Endothelial cell of umbilical vein (primary cell): ENCODE data around the gene NOP10. TPM values are rescaled to one million over a fixed set of nuclear protein-coding genes. Genes with fewer than 3 reads are reported as not detected.

Source experiments
- BruUV-seq: library from RNA; stranded (reverse); fragments of 400-500 nt; replicated peaks from 2 replicates; lab custom pipeline; 2021; lab: Mats Ljungman, UMichigan
- CTCF ChIA-PET: fragments of 300-600, 350-600 bp; sonication (Branson Sonifier 250); formaldehyde crosslinking; loops from one replicate; lab custom pipeline; 2021; ENCODE audit warnings: antibody characterized with exemption, inconsistent platforms; lab: Charles Lee
- POLR2A ChIA-PET: fragments of 300-600, 350-600 bp; sonication (Branson Sonifier 250); formaldehyde crosslinking; loops from one replicate; lab custom pipeline; 2021; ENCODE audit warnings: antibody characterized with exemption, inconsistent platforms; lab: Charles Lee
- DNase-seq: peaks from one replicate; pipeline ENCODE4 v3.0.0-alpha.2; 2011; ENCODE audit warnings: low read depth, low spot score
- FAIRE-seq: peaks from 2 replicates; lab custom pipeline; 2011; peaks lifted over from hg19 to GRCh38; lab: Jason Lieb, UNC
- H2AFZ ChIP-seq: 2 replicates; pipeline ENCODE4 v1.6.0; 2012; ENCODE audit warnings: low read depth, low read length, control low read depth, inconsistent platforms
- H3K27ac ChIP-seq: 2 replicates; pipeline ENCODE4 v1.5.1; 2011; ENCODE audit warnings: low read depth, mild to moderate bottlenecking, control low read depth, low read length, moderate library complexity; ENCODE audit not compliant: insufficient read depth
- H3K27me3 ChIP-seq, 2 experiments: 2 replicates each; pipeline versions ENCODE4 v1.6.0 to v1.6.1; 2011; ENCODE audit warnings: low read length in 2 of 2, mixed read lengths in 1 of 2; ENCODE audit not compliant: control insufficient read depth in 2 of 2, insufficient read depth in 2 of 2
- H3K36me3 ChIP-seq, 2 experiments: 2 replicates in 1 of 2; 3 replicates in 1 of 2; pipeline ENCODE4 v1.5.1; 2011; ENCODE audit warnings: low read length in 2 of 2, mild to moderate bottlenecking in 1 of 2, moderate library complexity in 1 of 2; ENCODE audit not compliant: control insufficient read depth in 2 of 2, insufficient read depth in 2 of 2; ENCODE audit errors: extremely low read depth in 1 of 2
- H3K4me1 ChIP-seq: 3 replicates; pipeline ENCODE4 v1.5.1; 2011; ENCODE audit warnings: mild to moderate bottlenecking, low read length; ENCODE audit not compliant: control insufficient read depth, insufficient read depth; ENCODE audit errors: extremely low read depth
- H3K4me2 ChIP-seq: 2 replicates; pipeline ENCODE4 v1.6.1; 2011; ENCODE audit warnings: low read length, control low read depth, mixed read lengths; ENCODE audit not compliant: insufficient read depth
- H3K4me3 ChIP-seq, 3 experiments: fragments of 200-600 bp in 1 of 3; sonication (generic), shearing (Covaris generic) in 1 of 3; replicated peaks in 1 of 3; 2 replicates each; pipeline ENCODE4 v1.5.1; 2011 to 2016; ENCODE audit warnings: control low read depth in 3 of 3, low read length in 3 of 3, mild to moderate bottlenecking in 2 of 3, inconsistent platforms in 1 of 3, low read depth in 1 of 3, moderate library complexity in 1 of 3; ENCODE audit not compliant: insufficient read depth in 1 of 3
- H3K79me2 ChIP-seq: 2 replicates; pipeline ENCODE4 v1.6.0; 2012; ENCODE audit warnings: low read length, inconsistent platforms; ENCODE audit not compliant: control insufficient read depth, insufficient read depth
- H3K9ac ChIP-seq: replicated peaks from 2 replicates; pipeline ENCODE3; 2011; ENCODE audit warnings: low read length, control low read depth; ENCODE audit not compliant: insufficient read depth; ENCODE audit errors: extremely low read depth
- H3K9me1 ChIP-seq: replicated peaks from 3 replicates; pipeline ENCODE4 v1.6.0; 2011; ENCODE audit warnings: mild to moderate bottlenecking, low read length; ENCODE audit not compliant: control insufficient read depth, insufficient read depth; ENCODE audit errors: extremely low read depth
- H3K9me3 ChIP-seq: replicated peaks from 2 replicates; pipeline ENCODE4 v1.5.1; 2012; ENCODE audit warnings: low read length, inconsistent platforms; ENCODE audit not compliant: control insufficient read depth, insufficient read depth
- H4K20me1 ChIP-seq: replicated peaks from 2 replicates; pipeline ENCODE3; 2011; ENCODE audit warnings: mild to moderate bottlenecking, low read length; ENCODE audit not compliant: control insufficient read depth, insufficient read depth; ENCODE audit errors: extremely low read depth
- FOS ChIP-seq: IDR thresholded peaks from 2 replicates; pipeline ENCODE4 v1.6.1; 2011; ENCODE audit warnings: mild to moderate bottlenecking, low read length, moderate library complexity, borderline replicate concordance; ENCODE audit not compliant: insufficient read depth
- JUN ChIP-seq: IDR thresholded peaks from 2 replicates; pipeline ENCODE4 v1.6.1; 2011; ENCODE audit warnings: borderline replicate concordance, low read depth; ENCODE audit not compliant: insufficient read length, insufficient read depth
- POLR2A ChIP-seq: IDR thresholded peaks from 2 replicates; pipeline ENCODE4 v1.6.1; 2012; ENCODE audit warnings: low read depth, mild to moderate bottlenecking, control low read depth, low read length
- POLR2AphosphoS5 ChIP-seq: IDR thresholded peaks from 2 replicates; pipeline ENCODE4 v1.6.1; 2012; ENCODE audit warnings: low read depth, mild to moderate bottlenecking, control low read depth, low read length, moderate library complexity; ENCODE audit not compliant: insufficient read depth
- dilution Hi-C: fragments of 300-500 bp; cut with MboI; formaldehyde crosslinking; loops from one replicate; pipeline ENCODE4 v1.15.0; 2019; ENCODE audit warnings: low sequenced_read_pairs; ENCODE audit not compliant: extremely low pct_ligation_motif_present
- intact Hi-C: fragments of 100-400 bp; cut with micrococcal nuclease; formaldehyde crosslinking; loops from one replicate; pipeline ENCODE4 v1.10.0; 2022
- polyA plus RNA-seq, 4 experiments: library from polyadenylated mRNA; depleted of rRNA in 3 of 4; stranded (reverse) in 3 of 4; unstranded in 1 of 4; fragments of >200 nt; gene quantifications; 2 replicates each; pipeline versions ENCODE4 v1.2.1 to v1.2.3, GENCODE V29; 2011 to 2012; ENCODE audit warnings: missing spikeins in 1 of 4
- total RNA-seq: library from RNA; stranded (reverse); gene quantifications from 2 replicates; pipeline ENCODE4 v1.2.3, GENCODE V29; 2021
- TF ChIP-seq, protein P1 (sequence below), 2 donors: IDR thresholded peaks; 1 replicate in 1 of 2; 2 replicates in 1 of 2; pipeline ENCODE4 v1.5.1; 2011; ENCODE audit warnings: low read length in 2 of 2, mild to moderate bottlenecking in 2 of 2, moderate library complexity in 2 of 2, control low read depth in 1 of 2, inconsistent platforms in 1 of 2, low read depth in 1 of 2; ENCODE audit not compliant: insufficient read depth in 1 of 2; ENCODE audit errors: extremely low read depth in 1 of 2
- TF ChIP-seq, protein P2 (sequence below): IDR thresholded peaks from 2 replicates; pipeline ENCODE4 v1.6.1; 2011; ENCODE audit not compliant: insufficient read depth, insufficient read length

The NOP10 gene
- total and polyA plus RNA-seq, 2 donors (not counting 3 experiments of a cell fraction or from before 2014, with no cell fraction given): 225 to 710 TPM

DNA sequence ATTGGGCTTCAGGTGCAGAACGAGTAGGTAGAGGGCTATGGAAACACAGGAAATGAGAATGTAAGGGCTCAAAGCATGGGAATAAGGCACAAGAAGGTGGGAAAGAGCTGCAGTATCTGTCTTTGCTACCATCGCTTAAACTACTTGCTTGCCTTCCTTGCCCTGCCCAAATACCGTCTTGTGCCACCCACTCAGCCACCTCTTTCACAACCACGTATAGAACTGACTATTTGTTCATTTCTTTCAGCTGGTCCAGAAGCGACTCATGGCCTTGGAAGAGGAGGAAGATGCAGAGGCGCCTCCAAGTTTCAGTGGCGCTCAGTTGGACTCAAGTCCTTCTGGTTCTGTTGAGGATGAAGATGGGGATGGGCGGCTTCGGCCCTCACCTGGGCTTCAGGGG is 12.3 kb upstream of the NOP10 start:
- no peak overlapping the region for H3K9ac ChIP-seq
- CTCF ChIA-PET: interaction anchor here (0.7 to 3.2 kb wide), 3 partner anchors 12 to 233 kb away, joined by 3 to 16 read pairs (median 4); partner anchors contain the start of genes LPCAT4 and SLC12A6
- TF ChIP-seq, protein P1, sequence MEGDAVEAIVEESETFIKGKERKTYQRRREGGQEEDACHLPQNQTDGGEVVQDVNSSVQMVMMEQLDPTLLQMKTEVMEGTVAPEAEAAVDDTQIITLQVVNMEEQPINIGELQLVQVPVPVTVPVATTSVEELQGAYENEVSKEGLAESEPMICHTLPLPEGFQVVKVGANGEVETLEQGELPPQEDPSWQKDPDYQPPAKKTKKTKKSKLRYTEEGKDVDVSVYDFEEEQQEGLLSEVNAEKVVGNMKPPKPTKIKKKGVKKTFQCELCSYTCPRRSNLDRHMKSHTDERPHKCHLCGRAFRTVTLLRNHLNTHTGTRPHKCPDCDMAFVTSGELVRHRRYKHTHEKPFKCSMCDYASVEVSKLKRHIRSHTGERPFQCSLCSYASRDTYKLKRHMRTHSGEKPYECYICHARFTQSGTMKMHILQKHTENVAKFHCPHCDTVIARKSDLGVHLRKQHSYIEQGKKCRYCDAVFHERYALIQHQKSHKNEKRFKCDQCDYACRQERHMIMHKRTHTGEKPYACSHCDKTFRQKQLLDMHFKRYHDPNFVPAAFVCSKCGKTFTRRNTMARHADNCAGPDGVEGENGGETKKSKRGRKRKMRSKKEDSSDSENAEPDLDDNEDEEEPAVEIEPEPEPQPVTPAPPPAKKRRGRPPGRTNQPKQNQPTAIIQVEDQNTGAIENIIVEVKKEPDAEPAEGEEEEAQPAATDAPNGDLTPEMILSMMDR (IDR thresholded peaks at IDR 0.05; ENCODE audit: extremely low read depth in 1 of 2, insufficient read depth in 1 of 2, low read depth in 1 of 2, low read length in 2 of 2): no peak
- TF ChIP-seq JUN: no peak
- no peak for TF ChIP-seq POLR2AphosphoS5
- TF ChIP-seq POLR2A: no peak
- TF ChIP-seq, protein P2, sequence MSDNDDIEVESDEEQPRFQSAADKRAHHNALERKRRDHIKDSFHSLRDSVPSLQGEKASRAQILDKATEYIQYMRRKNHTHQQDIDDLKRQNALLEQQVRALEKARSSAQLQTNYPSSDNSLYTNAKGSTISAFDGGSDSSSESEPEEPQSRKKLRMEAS: no peak
- TF ChIP-seq FOS: no peak
- peaks cover 3 to 10% of the 10 kb centered on the region in 2 experiments for H3K36me3 ChIP-seq
- no peaks in the 10 kb centered on the region for H3K9me1 ChIP-seq
- no peaks in the 10 kb centered on the region for H3K27me3 ChIP-seq
- no peaks in the 10 kb centered on the region for H3K79me2 ChIP-seq
- no peaks in the 10 kb centered on the region for H4K20me1 ChIP-seq
- POLR2A ChIA-PET: no interaction called here
- DNase-seq: no peak
- no peaks in the 10 kb centered on the region for H3K9me3 ChIP-seq
- dilution Hi-C loops: no loop called here
- no peak overlapping the region for H2AFZ ChIP-seq
- no peak overlapping the region for H3K4me3 ChIP-seq
- no peak for FAIRE-seq
- intact Hi-C loops: no loop called here
- no peaks in the 10 kb centered on the region for H3K4me1 ChIP-seq
- BruUV-seq: no TSS peak
- H3K4me2 ChIP-seq: no peak overlapping the region
- H3K27ac ChIP-seq: no peak overlapping the region
